HUES48 (cell line): Measurements from ENCODE around the gene MYH9.

Source experiments
- H3K27ac ChIP-seq: one replicate; pipeline ENCODE4 v1.7.0; 2013; ENCODE audit warnings: low read depth, low read length, inconsistent platforms
- H3K27me3 ChIP-seq: 2 replicates; pipeline ENCODE4 v1.6.1; 2013; ENCODE audit warnings: mild to moderate bottlenecking, low read length; ENCODE audit not compliant: control insufficient read depth, insufficient read depth
- H3K36me3 ChIP-seq: 2 replicates; pipeline ENCODE4 v1.6.1; 2013; ENCODE audit warnings: low read length; ENCODE audit not compliant: control insufficient read depth, insufficient read depth
- H3K4me1 ChIP-seq: 2 replicates; pipeline ENCODE4 v1.6.1; 2013; ENCODE audit warnings: mild to moderate bottlenecking, low read length; ENCODE audit not compliant: control insufficient read depth, insufficient read depth
- H3K4me3 ChIP-seq: 2 replicates; pipeline ENCODE4 v1.5.1; 2013; ENCODE audit warnings: mild to moderate bottlenecking, low read depth, low read length
- H3K9ac ChIP-seq: 2 replicates; pipeline ENCODE4 v1.6.1; 2013; ENCODE audit warnings: mild to moderate bottlenecking, low read depth, low read length, moderate library complexity
- H3K9me3 ChIP-seq: 2 replicates; pipeline ENCODE4 v1.6.1; 2013; ENCODE audit warnings: low read length; ENCODE audit not compliant: control insufficient read depth, insufficient read depth

Gene MYH9

GRCh38 chr22:36331306-36331911 is 56.4 kb downstream of the MYH9 start:
- H3K9ac ChIP-seq = peak overlapping the region; percentile 54
- no peak overlapping the region for H3K4me3 ChIP-seq
- H3K27ac ChIP-seq = peak overlapping the region; percentile 96
- no peaks in the 10 kb centered on the region for H3K27me3 ChIP-seq
- no peaks in the 10 kb centered on the region for H3K9me3 ChIP-seq
- H3K36me3 ChIP-seq = peaks cover 70% of the 10 kb centered on the region
- H3K4me1 ChIP-seq = peaks cover 64% of the 10 kb centered on the region

GRCh38 chr22:36330655-36331305 is 57.0 kb downstream of the MYH9 start:
- H3K4me3 ChIP-seq = no peak overlapping the region
- no peaks in the 10 kb centered on the region for H3K27me3 ChIP-seq
- H3K9ac ChIP-seq = peak overlapping the region; percentile 83
- H3K36me3 ChIP-seq = peaks cover 70% of the 10 kb centered on the region
- H3K4me1 ChIP-seq = peaks cover 58% of the 10 kb centered on the region
- no peaks in the 10 kb centered on the region for H3K9me3 ChIP-seq
- peak overlapping the region; percentile 96 for H3K27ac ChIP-seq

- H3K27me3 ChIP-seq = no peaks in the 10 kb centered on the region
- peaks cover 57% of the 10 kb centered on the region for H3K4me1 ChIP-seq
- H3K9me3 ChIP-seq = no peaks in the 10 kb centered on the region
- H3K9ac ChIP-seq = peak overlapping the region; percentile 83
- peak overlapping the region; percentile 96 for H3K27ac ChIP-seq
- H3K36me3 ChIP-seq = peaks cover 70% of the 10 kb centered on the region
- 0 out of 2 replicates have a peak overlapping the region, but pooled peaks have one; percentile 2 for H3K4me3 ChIP-seq
Measured at GRCh38 chr22:36330127-36330526, 57.6 kb downstream of the MYH9 start.

DNA sequence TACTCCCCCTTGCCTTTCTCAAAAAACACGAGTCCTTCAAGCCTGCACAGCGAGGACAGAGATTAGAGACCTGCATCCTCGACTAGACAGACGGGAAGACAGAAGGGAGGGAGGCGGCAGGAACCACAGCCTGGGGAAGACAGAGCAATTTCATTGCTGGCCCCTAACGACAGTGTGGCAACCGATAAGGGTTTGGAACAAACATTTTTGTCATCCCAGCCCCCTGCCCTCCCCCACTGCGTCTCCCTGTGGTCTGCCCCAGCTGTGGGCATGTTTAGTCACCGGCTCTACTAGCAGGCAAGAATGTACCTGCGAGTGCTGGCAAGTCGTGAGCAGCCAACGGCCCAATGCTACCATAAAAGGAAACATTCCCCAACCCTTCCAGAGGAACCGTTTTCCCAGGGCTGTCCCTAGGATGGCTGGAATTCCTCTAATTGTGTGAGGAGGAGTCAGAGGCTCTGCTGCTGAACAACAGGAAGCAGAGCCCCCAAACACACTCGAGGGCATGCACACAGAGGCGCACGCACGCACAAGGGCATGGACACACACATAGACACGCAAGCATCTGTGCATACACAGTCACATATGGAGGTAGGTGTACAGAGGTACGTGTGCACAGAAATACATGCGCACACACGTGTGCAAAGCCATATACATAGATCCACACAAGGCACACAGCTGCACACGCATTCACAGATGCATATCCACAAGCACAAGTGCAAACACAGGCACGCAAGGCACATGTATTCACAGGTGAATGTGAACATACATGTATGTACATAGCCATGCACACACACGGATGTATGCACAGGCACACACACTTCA is 58.3 kb downstream of the MYH9 start:
- H3K4me1 ChIP-seq = peaks cover 57% of the 10 kb centered on the region
- no peaks in the 10 kb centered on the region for H3K27me3 ChIP-seq
- H3K27ac ChIP-seq = peak overlapping the region; percentile 96
- peak overlapping the region; percentile 83 for H3K9ac ChIP-seq
- H3K9me3 ChIP-seq = no peaks in the 10 kb centered on the region
- H3K36me3 ChIP-seq = peaks cover 70% of the 10 kb centered on the region
- peak overlapping the region; percentile 31 for H3K4me3 ChIP-seq

DNA sequence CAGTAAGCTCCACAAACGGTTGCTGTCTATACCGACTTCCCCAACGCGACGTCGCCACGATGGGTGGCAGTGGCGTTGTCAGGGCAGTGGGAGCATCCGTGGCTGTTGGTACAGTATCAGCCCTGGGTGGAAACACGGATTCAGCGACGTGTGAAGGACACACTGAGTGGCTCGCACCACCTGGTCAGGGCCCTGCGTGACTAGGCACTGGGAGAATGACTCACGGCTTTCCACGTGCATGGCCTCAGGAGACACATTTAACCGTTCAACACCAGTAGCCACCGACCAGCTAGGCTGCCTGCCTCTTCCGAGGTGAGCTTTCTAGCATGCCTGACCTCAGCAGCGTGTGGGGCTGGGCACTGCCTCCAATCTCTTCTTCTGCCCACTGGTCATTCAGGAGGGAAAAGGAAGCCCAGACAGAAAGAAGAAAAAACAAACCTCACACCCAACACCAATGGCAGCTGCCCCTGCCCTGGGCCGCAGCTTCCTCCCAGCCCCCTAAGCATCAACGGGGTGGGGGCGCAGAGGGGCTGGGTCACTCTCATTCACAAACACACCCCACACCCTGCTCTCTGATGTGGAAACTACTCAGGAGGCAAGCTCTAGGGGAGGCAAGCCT is 59.0 kb downstream of the MYH9 start:
- Histone ChIP-seq H3K4me1 (peaks cover 52% of the 10 kb centered on the region), H3K4me3 (peak overlapping the region; percentile 31), H3K36me3 (peaks cover 70% of the 10 kb centered on the region)

GRCh38 chr22:36327922-36328551 is 59.7 kb downstream of the MYH9 start:
- H3K9me3 ChIP-seq = no peaks in the 10 kb centered on the region
- no peaks in the 10 kb centered on the region for H3K27me3 ChIP-seq
- no peak overlapping the region for H3K4me3 ChIP-seq
- H3K9ac ChIP-seq = peak overlapping the region; percentile 78; the same call in 1 of the 2 replicates
- H3K36me3 ChIP-seq = peaks cover 70% of the 10 kb centered on the region
- H3K4me1 ChIP-seq = peaks cover 47% of the 10 kb centered on the region
- peak overlapping the region; percentile 96 for H3K27ac ChIP-seq

More for the DNA sequence above, 59.0 kb downstream of the MYH9 start:
- H3K9me3 ChIP-seq = no peaks in the 10 kb centered on the region
- peak overlapping the region; percentile 96 for H3K27ac ChIP-seq
- H3K27me3 ChIP-seq = no peaks in the 10 kb centered on the region
- H3K9ac ChIP-seq = peak overlapping the region; percentile 78

DNA sequence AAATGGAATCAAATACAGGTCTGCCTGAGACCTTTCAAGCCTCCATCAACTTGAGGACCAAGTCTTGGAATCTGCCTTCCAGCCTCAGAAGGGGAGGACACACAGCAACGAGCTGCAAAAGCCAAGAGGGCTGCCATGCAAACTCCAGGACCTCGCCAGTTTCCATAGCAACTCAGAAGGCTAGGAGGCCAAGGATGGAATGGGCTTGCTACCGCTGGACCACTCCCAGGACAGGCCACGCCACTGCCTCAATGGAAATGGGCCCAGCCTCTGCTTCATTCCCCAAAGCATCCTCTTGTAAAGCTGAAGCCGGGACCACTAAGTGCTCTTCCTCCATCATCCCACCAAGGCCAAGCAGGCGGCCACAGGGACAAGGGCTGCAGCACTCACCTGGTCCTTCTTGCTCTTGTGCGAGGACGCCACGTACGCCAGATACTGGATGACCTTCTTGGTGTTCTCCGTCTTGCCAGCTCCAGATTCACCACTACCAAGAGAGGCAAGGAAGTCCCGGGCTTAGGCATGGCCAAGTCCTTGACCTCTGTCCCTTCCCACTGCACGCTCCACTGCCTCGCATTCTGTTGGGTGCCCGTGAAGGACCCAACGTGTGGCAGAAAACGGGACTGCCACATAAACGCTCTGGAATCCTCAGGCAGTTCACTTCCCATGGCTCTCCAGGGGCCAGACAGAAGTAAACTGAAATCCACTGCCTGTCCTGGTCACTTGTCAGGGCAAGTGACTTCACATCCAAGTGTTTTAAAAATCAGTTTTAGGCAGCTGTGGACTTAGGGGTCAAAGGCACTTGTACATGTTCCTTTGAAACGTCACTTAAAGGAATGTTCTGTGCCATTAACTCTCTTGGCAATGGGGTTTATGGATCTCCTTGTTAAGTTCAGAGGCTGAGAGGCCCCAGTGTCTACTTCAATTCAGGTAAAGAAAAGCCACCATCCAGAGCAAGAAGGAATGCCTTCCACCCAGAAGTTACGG is 61.3 kb downstream of the MYH9 start:
- Histone ChIP-seq H3K27me3 (no peaks in the 10 kb centered on the region), H3K36me3 (peaks cover 74% of the 10 kb centered on the region), H3K9me3 (no peaks in the 10 kb centered on the region), H3K27ac (peak overlapping the region; percentile 1), H3K9ac (no peak overlapping the region), H3K4me1 (peaks cover 33% of the 10 kb centered on the region), H3K4me3 (no peak overlapping the region)

DNA sequence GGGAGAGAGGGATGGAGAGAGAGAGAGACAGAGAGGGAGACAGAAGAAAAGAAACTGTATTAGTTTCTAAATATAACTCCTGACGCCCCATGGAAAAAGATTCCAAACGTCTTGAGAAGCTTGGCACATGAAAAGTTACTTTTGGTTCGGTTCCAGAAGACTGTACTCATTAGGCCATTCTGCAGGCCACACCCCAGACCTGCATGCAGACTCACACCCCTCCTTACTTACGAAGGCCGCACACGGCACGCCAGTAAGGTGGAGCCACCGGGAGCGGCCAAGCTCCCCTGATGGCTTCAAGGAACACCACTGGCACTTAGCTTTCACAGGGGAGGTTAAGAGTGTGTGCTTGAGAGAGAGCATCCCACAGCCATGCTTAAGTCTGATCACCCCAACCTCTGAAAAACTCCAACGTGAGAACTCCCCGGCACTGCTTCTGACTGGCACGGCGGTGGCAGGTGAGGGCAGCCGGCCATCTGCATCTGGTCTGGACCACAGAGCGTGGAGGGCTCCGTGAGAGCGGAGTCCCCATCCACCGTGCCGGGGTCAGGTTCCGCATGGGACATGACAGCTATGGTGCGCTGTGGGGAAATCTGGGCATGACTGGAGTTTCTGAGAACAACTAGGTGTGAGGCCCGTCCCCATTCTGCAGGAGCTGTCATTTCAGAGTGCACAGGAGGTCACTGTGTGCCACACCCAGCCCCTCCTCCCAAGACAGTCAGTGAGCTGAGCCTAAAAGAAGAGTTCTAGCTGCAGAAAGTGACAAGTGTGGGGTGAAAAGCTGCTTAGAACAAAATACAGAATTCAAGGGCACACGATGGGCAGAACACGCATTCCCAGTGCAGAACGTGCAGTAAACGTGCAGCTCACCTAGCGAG is 62.4 kb downstream of the MYH9 start:
- no peak overlapping the region for H3K9ac ChIP-seq
- H3K4me1 ChIP-seq = peaks cover 23% of the 10 kb centered on the region
- H3K27ac ChIP-seq = no peak overlapping the region

DNA sequence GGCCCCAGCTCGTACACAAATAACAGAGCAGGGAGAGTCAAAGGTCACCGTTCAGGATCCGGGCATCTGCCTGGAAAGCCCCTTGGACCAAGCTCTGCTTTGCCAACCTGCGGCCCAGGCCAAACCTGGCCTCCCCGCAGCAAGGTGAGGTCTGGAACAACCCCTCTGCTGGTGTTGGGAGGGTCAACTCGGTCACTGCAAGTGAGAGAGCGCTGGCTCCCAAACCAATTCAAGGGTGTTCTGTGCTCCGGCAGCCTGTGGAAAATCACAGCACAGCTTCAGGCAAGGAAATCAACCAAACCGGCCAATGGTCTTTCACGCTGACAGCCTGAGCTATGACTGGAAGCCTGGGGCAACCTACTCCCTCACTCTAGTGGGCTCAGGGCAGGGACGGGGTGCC is 63.4 kb downstream of the MYH9 start:
- no peak overlapping the region for H3K27ac ChIP-seq
- H3K36me3 ChIP-seq = peaks cover 88% of the 10 kb centered on the region
- H3K4me1 ChIP-seq = peaks cover 14% of the 10 kb centered on the region
- no peaks in the 10 kb centered on the region for H3K27me3 ChIP-seq
- H3K9me3 ChIP-seq = no peaks in the 10 kb centered on the region
- H3K4me3 ChIP-seq = no peak overlapping the region
- H3K9ac ChIP-seq = no peak overlapping the region

More for the DNA sequence above, 62.4 kb downstream of the MYH9 start:
- Histone ChIP-seq H3K4me3 (no peak overlapping the region), H3K36me3 (peaks cover 78% of the 10 kb centered on the region), H3K9me3 (no peaks in the 10 kb centered on the region), H3K27me3 (no peaks in the 10 kb centered on the region)
